HG02610 (cell line): ENCODE data around the gene B3GNT7.

ENCODE experiments used
- ATAC-seq: cut with Tn5 transposase; IDR thresholded peaks from one replicate; pipeline ENCODE4 v1.9.1; 2021; ENCODE audit warnings: mild to moderate bottlenecking, moderate library complexity; ENCODE audit not compliant: unreplicated experiment

Gene B3GNT7

GRCh38 chr2:231383416-231384108 is 11.9 kb upstream of the B3GNT7 start:
- no peak for ATAC-seq

GRCh38 chr2:231384109-231384435 is 11.4 kb upstream of the B3GNT7 start:
- ATAC-seq: no peak

- ATAC-seq: no peak
Measured at GRCh38 chr2:231384970-231385369, 10.5 kb upstream of the B3GNT7 start.

GRCh38 chr2:231385429-231385828 is 10.1 kb upstream of the B3GNT7 start:
- no peak for ATAC-seq

GRCh38 chr2:231386446-231386845 is 9.1 kb upstream of the B3GNT7 start:
- no peak for ATAC-seq

- ATAC-seq: no peak
Measured at GRCh38 chr2:231387904-231388724, 7.4 kb upstream of the B3GNT7 start.

- ATAC-seq: no peak
Measured at GRCh38 chr2:231388725-231389346, 6.7 kb upstream of the B3GNT7 start.

GRCh38 chr2:231390667-231391066 is 4.8 kb upstream of the B3GNT7 start:
- ATAC-seq: no peak

GRCh38 chr2:231391981-231392380 is 3.5 kb upstream of the B3GNT7 start:
- no peak for ATAC-seq

- no peak for ATAC-seq
Measured at GRCh38 chr2:231392431-231393148, 2.9 kb upstream of the B3GNT7 start.

GRCh38 chr2:231393149-231394131 is 2.1 kb upstream of the B3GNT7 start:
- peak; percentile 39 for ATAC-seq

- ATAC-seq: peak; percentile 53
Measured at GRCh38 chr2:231394211-231395141, 1.0 kb upstream of the B3GNT7 start.

GRCh38 chr2:231396058-231396821 is 730 bp downstream of the B3GNT7 start:
- ATAC-seq: no peak

- no peak for ATAC-seq
Measured at GRCh38 chr2:231397011-231397927, 1.8 kb downstream of the B3GNT7 start.

GRCh38 chr2:231397928-231398294 is 2.4 kb downstream of the B3GNT7 start:
- no peak for ATAC-seq

GRCh38 chr2:231398585-231398984 is 3.1 kb downstream of the B3GNT7 start:
- ATAC-seq: no peak
